ENCODE measurements around the gene YBX2. TPM values are rescaled to one million over a fixed set of nuclear protein-coding genes. Genes with fewer than 3 reads are reported as not detected.
"Not testable (repeated sequence)": the region's sequence is repeated elsewhere in the genome, so short reads cannot be mapped to it uniquely, and the experiment has no call there.

The YBX2 gene
- total and polyA plus RNA-seq, 2 donors (not counting 1 experiment from before 2014, with no cell fraction given), result 0.15 to 0.22 TPM

- Histone ChIP-seq H3K9me3 (ENCODE audit: control extremely low read depth in 1 of 3, control insufficient read depth in 2 of 3, insufficient read depth in 1 of 3, low read length in 2 of 3) (no peaks in the 10 kb centered on the region), H2AFZ (ENCODE audit: insufficient read depth, low read depth, low read length, poor library complexity, severe bottlenecking) (no peak overlapping the region), H3K36me3 (replicated peaks in 1 of 2; ENCODE audit: control extremely low read depth in 1 of 2, control insufficient read depth in 1 of 2, extremely low read depth in 1 of 2, insufficient read depth in 2 of 2, low read length in 1 of 2) (peaks cover 10 to 76% of the 10 kb centered on the region in 2 experiments), H3K9ac (ENCODE audit: low read length) (no peak overlapping the region), H3K79me2 (ENCODE audit: control insufficient read depth, insufficient read depth, low read length) (peaks cover 56% of the 10 kb centered on the region), H3K27me3 (replicated peaks in 1 of 4; ENCODE audit: control extremely low read depth in 1 of 4, control insufficient read depth in 3 of 4, insufficient read depth in 4 of 4, low read length in 3 of 4) (no peaks in the 10 kb centered on the region), H3K4me3 (ENCODE audit: control extremely low read depth in 1 of 5, extremely low read depth in 1 of 5, insufficient read depth in 1 of 5, low read depth in 2 of 5, low read length in 4 of 5) (no peak overlapping the region), H3K4me2 (replicated peaks; ENCODE audit: low read depth, low read length, poor library complexity, severe bottlenecking) (no peak overlapping the region), H4K20me1 (ENCODE audit: control insufficient read depth, insufficient read depth, low read length, poor library complexity, severe bottlenecking) (peaks cover 57% of the 10 kb centered on the region), H3K27ac (ENCODE audit: low read length in 2 of 2) (no peak overlapping the region), H3K4me1 (ENCODE audit: control insufficient read depth in 2 of 2, insufficient read depth in 2 of 2, low read length in 2 of 2) (peaks cover 6 to 28% of the 10 kb centered on the region in 2 donors)
- no peak overlapping the region for H3K27ac Mint-ChIP-seq
- ATAC-seq (ENCODE audit: low read depth) (no peak), DNase-seq (no peak)
- intact Hi-C loops (cut with micrococcal nuclease), result no loop called here
- H3K27me3 Mint-ChIP-seq, result no peaks in the 10 kb centered on the region
- ChIA-PET POLR2A (no interaction called here), CTCF (interaction anchor here (0.6 to 5.8 kb wide), 2 partner anchors 17 to 37 kb away, joined by 3 to 47 read pairs; no protein-coding TSS in a partner anchor)
- H3K4me3 Mint-ChIP-seq, result no peak overlapping the region
- TF ChIP-seq EZH2 (IDR thresholded peaks at IDR 0.05; ENCODE audit: borderline replicate concordance, insufficient read depth, low read depth, low read length, poor library complexity, severe bottlenecking), result no peak
- TF ChIP-seq, protein P1, sequence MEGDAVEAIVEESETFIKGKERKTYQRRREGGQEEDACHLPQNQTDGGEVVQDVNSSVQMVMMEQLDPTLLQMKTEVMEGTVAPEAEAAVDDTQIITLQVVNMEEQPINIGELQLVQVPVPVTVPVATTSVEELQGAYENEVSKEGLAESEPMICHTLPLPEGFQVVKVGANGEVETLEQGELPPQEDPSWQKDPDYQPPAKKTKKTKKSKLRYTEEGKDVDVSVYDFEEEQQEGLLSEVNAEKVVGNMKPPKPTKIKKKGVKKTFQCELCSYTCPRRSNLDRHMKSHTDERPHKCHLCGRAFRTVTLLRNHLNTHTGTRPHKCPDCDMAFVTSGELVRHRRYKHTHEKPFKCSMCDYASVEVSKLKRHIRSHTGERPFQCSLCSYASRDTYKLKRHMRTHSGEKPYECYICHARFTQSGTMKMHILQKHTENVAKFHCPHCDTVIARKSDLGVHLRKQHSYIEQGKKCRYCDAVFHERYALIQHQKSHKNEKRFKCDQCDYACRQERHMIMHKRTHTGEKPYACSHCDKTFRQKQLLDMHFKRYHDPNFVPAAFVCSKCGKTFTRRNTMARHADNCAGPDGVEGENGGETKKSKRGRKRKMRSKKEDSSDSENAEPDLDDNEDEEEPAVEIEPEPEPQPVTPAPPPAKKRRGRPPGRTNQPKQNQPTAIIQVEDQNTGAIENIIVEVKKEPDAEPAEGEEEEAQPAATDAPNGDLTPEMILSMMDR (IDR thresholded peaks at IDR 0.05), result no peak
- no peaks in the 10 kb centered on the region for H3K9me3 Mint-ChIP-seq (ENCODE audit: insufficient read depth)
- WGBS (ENCODE audit: insufficient coverage), result 95% methylated on average over 7 of the region's 13 CpGs
- peaks cover 19% of the 10 kb centered on the region for H3K4me1 Mint-ChIP-seq
Measured at GRCh38 chr17:7341842-7342241, 47.4 kb upstream of the YBX2 start.

GRCh38 chr17:7340179-7340578 is 45.7 kb upstream of the YBX2 start:
- no peak overlapping the region for H3K27ac ChIP-seq (ENCODE audit: low read length in 2 of 2)
- Mint-ChIP-seq H3K27me3 (no peaks in the 10 kb centered on the region), H3K4me3 (no peak overlapping the region), H3K27ac (no peak overlapping the region), H3K9me3 (ENCODE audit: insufficient read depth) (no peaks in the 10 kb centered on the region), H3K4me1 (peaks cover 30% of the 10 kb centered on the region)
- ATAC-seq (ENCODE audit: low read depth), result no peak
- no peak overlapping the region for H3K4me3 ChIP-seq (ENCODE audit: control extremely low read depth in 1 of 5, extremely low read depth in 1 of 5, insufficient read depth in 1 of 5, low read depth in 2 of 5, low read length in 4 of 5)
- H3K4me1 ChIP-seq (ENCODE audit: control insufficient read depth in 2 of 2, insufficient read depth in 2 of 2, low read length in 2 of 2), result peaks cover 16 to 39% of the 10 kb centered on the region in 2 donors
- no peak overlapping the region for H2AFZ ChIP-seq (ENCODE audit: insufficient read depth, low read depth, low read length, poor library complexity, severe bottlenecking)
- H3K36me3 ChIP-seq (replicated peaks in 1 of 2; ENCODE audit: control extremely low read depth in 1 of 2, control insufficient read depth in 1 of 2, extremely low read depth in 1 of 2, insufficient read depth in 2 of 2, low read length in 1 of 2), result peaks cover 6 to 61% of the 10 kb centered on the region in 2 experiments
- DNase-seq, result no peak
- WGBS (ENCODE audit: insufficient coverage), result 100% methylated on average over 1 of the region's 2 CpGs
- no peak for TF ChIP-seq EZH2 (IDR thresholded peaks at IDR 0.05; ENCODE audit: borderline replicate concordance, insufficient read depth, low read depth, low read length, poor library complexity, severe bottlenecking)
- TF ChIP-seq, protein P1 (IDR thresholded peaks at IDR 0.05), result no peak
- H3K9me3 ChIP-seq (ENCODE audit: control extremely low read depth in 1 of 3, control insufficient read depth in 2 of 3, insufficient read depth in 1 of 3, low read length in 2 of 3), result no peaks in the 10 kb centered on the region
- ChIA-PET POLR2A (no interaction called here), CTCF (interaction anchor here (2.0 kb wide), 1 partner anchor 96 kb away, joined by 5 read pairs; no protein-coding TSS in a partner anchor)
- no peak overlapping the region for H3K9ac ChIP-seq (ENCODE audit: low read length)
- intact Hi-C loops (cut with micrococcal nuclease), result no loop called here
- no peak overlapping the region for H3K4me2 ChIP-seq (replicated peaks; ENCODE audit: low read depth, low read length, poor library complexity, severe bottlenecking)
- peaks cover 49% of the 10 kb centered on the region for H4K20me1 ChIP-seq (ENCODE audit: control insufficient read depth, insufficient read depth, low read length, poor library complexity, severe bottlenecking)
- H3K27me3 ChIP-seq (replicated peaks in 1 of 4; ENCODE audit: control extremely low read depth in 1 of 4, control insufficient read depth in 3 of 4, insufficient read depth in 4 of 4, low read length in 3 of 4), result no peaks in the 10 kb centered on the region
- peaks cover 64% of the 10 kb centered on the region for H3K79me2 ChIP-seq (ENCODE audit: control insufficient read depth, insufficient read depth, low read length)

GRCh38 chr17:7337600-7337999 is 43.2 kb upstream of the YBX2 start:
- H2AFZ ChIP-seq (ENCODE audit: insufficient read depth, low read depth, low read length, poor library complexity, severe bottlenecking); H3K9me3 Mint-ChIP-seq (ENCODE audit: insufficient read depth); ATAC-seq (ENCODE audit: low read depth); H3K27me3 Mint-ChIP-seq; H3K27me3 ChIP-seq (replicated peaks in 1 of 4; ENCODE audit: control extremely low read depth in 1 of 4, control insufficient read depth in 3 of 4, insufficient read depth in 4 of 4, low read length in 3 of 4); intact Hi-C loops (cut with micrococcal nuclease); H3K9me3 ChIP-seq (ENCODE audit: control extremely low read depth in 1 of 3, control insufficient read depth in 2 of 3, insufficient read depth in 1 of 3, low read length in 2 of 3); DNase-seq: not testable (repeated sequence)
- H3K4me3 ChIP-seq (ENCODE audit: control extremely low read depth in 1 of 5, extremely low read depth in 1 of 5, insufficient read depth in 1 of 5, low read depth in 2 of 5, low read length in 4 of 5), result peak overlapping the region; percentile 57 to 93 (median 87)
- WGBS (ENCODE audit: insufficient coverage), result 8% methylated on average over 7 of the region's 7 CpGs
- H3K4me1 ChIP-seq (ENCODE audit: control insufficient read depth in 2 of 2, insufficient read depth in 2 of 2, low read length in 2 of 2), result peaks cover 16 to 53% of the 10 kb centered on the region in 2 donors
- CTCF ChIA-PET, result interaction anchor here (1.0 to 5.4 kb wide), 14 partner anchors 8 to 350 kb away, joined by 3 to 31 read pairs (median 8); partner anchors contain the start of genes KCTD11, TMEM256 and TMEM95
- Mint-ChIP-seq H3K4me3 (peak overlapping the region; percentile 89), H3K4me1 (peaks cover 41% of the 10 kb centered on the region), H3K27ac (peak overlapping the region; percentile 96)
- POLR2A ChIA-PET, result interaction anchor here (1.2 to 2.3 kb wide), 4 partner anchors 13 to 29 kb away, joined by 4 to 7 read pairs (median 6); partner anchors contain the start of gene KCTD11
- peaks cover 81% of the 10 kb centered on the region for H3K79me2 ChIP-seq (ENCODE audit: control insufficient read depth, insufficient read depth, low read length)
- H3K9ac ChIP-seq (ENCODE audit: low read length), result peak overlapping the region; percentile 87
- peak overlapping the region; percentile 86 for H3K4me2 ChIP-seq (replicated peaks; ENCODE audit: low read depth, low read length, poor library complexity, severe bottlenecking)
- peak overlapping the region in 1 of 2 donors; percentile 79 for H3K27ac ChIP-seq (ENCODE audit: low read length in 2 of 2)
- peaks cover 43% of the 10 kb centered on the region for H4K20me1 ChIP-seq (ENCODE audit: control insufficient read depth, insufficient read depth, low read length, poor library complexity, severe bottlenecking)
- H3K36me3 ChIP-seq (replicated peaks in 1 of 2; ENCODE audit: control extremely low read depth in 1 of 2, control insufficient read depth in 1 of 2, extremely low read depth in 1 of 2, insufficient read depth in 2 of 2, low read length in 1 of 2), result peaks cover 4 to 37% of the 10 kb centered on the region in 2 experiments

Data from B cell (primary cell).